GM12892 (cell line): Measurements from ENCODE around the gene IGFBP2.

Experiments used
- POLR2A ChIP-seq: IDR thresholded peaks from 2 replicates; pipeline ENCODE4 v1.6.1; 2011; ENCODE audit warnings: low read depth, low read length, control low read depth
- POLR2AphosphoS5 ChIP-seq: IDR thresholded peaks from 2 replicates; pipeline ENCODE4 v1.6.1; 2011; ENCODE audit warnings: low read depth, low read length, control low read depth

DNA sequence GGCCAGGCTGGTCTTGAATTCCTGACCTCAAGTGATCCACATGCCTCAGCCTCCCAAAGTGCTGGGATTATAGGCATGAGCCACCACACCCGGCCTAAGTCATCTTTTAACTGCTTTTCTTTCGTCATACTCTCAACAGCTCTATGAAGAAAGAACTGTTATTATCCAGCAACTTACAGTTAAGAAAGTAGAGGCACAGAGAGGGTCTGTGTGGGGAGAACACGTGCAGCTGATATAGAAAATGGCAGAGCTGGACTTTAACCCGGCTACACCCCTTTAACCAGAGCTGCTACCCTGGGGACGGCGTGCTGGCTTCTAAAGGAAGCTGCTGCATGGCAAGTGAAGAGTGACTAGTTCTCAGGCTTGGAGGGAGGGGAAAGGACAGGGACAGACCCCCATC lies 25.5 kb downstream of the IGFBP2 start:
- TF ChIP-seq POLR2A (no peak), POLR2AphosphoS5 (no peak)
